ENCODE measurements around the gene CDK8.

Gene CDK8

GRCh38 chr13:26433776-26434175, 179.8 kb downstream of the CDK8 start:
- Histone ChIP-seq H3K4me3 (ENCODE audit: low read depth, low read length) (no peak overlapping the region), H3K4me1 (ENCODE audit: control insufficient read depth, insufficient read depth, low read length, unreplicated experiment) (no peaks in the 10 kb centered on the region), H3K79me2 (ENCODE audit: control insufficient read depth, insufficient read depth, low read length, unreplicated experiment) (no peaks in the 10 kb centered on the region), H3K36me3 (ENCODE audit: insufficient read depth, low read length) (no peaks in the 10 kb centered on the region), H3K27ac (ENCODE audit: low read depth, low read length) (no peak overlapping the region), H3K27me3 (ENCODE audit: insufficient read depth, low read length) (peaks cover 3% of the 10 kb centered on the region), H2AFZ (ENCODE audit: low read length, unreplicated experiment) (no peak overlapping the region)

DNA sequence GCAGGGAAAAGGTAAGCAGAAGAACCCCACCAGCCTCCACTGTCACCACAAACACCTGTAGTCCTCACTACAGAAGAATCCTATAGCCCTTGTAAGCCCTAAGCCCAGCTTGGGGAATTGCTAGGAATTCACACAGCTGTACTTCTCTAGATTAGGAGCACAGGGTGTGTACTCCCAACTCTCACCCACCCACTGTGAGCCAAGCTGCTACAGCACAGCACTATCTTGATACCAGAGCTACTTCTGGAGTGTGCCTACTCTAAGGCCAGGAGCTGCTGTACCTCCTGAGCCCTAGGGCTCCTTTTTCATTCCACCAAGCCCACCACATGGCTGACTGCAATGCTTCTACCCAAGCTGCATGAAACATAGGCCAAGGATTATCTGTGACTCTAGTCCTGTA, 181.2 kb downstream of the CDK8 start:
- no peaks in the 10 kb centered on the region for H3K4me1 ChIP-seq (ENCODE audit: control insufficient read depth, insufficient read depth, low read length, unreplicated experiment)
- no peak overlapping the region for H2AFZ ChIP-seq (ENCODE audit: low read length, unreplicated experiment)
- H3K27ac ChIP-seq (ENCODE audit: low read depth, low read length): no peak overlapping the region
- no peaks in the 10 kb centered on the region for H3K36me3 ChIP-seq (ENCODE audit: insufficient read depth, low read length)
- H3K79me2 ChIP-seq (ENCODE audit: control insufficient read depth, insufficient read depth, low read length, unreplicated experiment): no peaks in the 10 kb centered on the region
- H3K4me3 ChIP-seq (ENCODE audit: low read depth, low read length): no peak overlapping the region
- peaks cover 3% of the 10 kb centered on the region for H3K27me3 ChIP-seq (ENCODE audit: insufficient read depth, low read length)

DNA sequence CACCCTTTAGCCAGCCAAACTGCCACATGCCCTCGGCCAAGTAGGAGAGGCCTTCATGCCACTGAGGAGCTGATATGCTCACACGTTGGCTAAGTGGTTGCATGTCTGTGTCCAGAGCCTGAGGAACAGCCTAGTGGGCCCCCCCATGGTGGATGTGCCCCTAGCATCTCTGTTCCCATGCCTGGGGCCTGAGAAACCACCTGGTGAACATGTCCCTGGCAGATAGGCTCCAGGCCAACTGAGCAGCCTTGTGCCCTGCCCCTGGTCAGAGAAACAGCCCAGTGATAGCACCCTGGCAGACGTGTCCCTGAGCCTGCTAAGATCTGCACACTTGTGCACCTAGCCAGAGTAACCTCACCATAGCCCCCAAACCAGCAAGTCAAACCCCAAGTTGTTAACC, 181.7 kb downstream of the CDK8 start:
- Histone ChIP-seq H3K4me3 (ENCODE audit: low read depth, low read length) (no peak overlapping the region), H3K79me2 (ENCODE audit: control insufficient read depth, insufficient read depth, low read length, unreplicated experiment) (no peaks in the 10 kb centered on the region), H3K4me1 (ENCODE audit: control insufficient read depth, insufficient read depth, low read length, unreplicated experiment) (no peaks in the 10 kb centered on the region), H3K27me3 (ENCODE audit: insufficient read depth, low read length) (peaks cover 3% of the 10 kb centered on the region), H2AFZ (ENCODE audit: low read length, unreplicated experiment) (no peak overlapping the region), H3K36me3 (ENCODE audit: insufficient read depth, low read length) (no peaks in the 10 kb centered on the region), H3K27ac (ENCODE audit: low read depth, low read length) (no peak overlapping the region)

DNA sequence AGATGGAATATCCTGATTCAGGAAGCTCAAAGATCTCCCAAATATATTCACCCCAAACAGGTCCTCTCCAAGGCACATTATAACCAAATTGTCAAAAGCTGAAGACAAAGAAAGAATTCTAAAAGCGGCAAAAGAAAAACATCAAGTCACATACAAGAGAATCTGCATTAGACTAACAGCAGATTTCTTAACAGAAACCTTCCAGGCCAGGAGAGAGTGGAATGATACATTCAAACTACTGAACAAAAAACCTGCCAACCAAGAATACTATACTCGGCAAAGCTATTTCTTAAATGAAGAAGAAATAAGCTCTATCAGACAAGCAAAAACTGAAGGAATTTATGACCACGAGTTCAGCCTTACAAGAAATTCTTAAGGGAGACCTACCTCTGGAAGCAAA, 183.0 kb downstream of the CDK8 start:
- Histone ChIP-seq H3K4me1 (ENCODE audit: control insufficient read depth, insufficient read depth, low read length, unreplicated experiment) (no peaks in the 10 kb centered on the region), H3K79me2 (ENCODE audit: control insufficient read depth, insufficient read depth, low read length, unreplicated experiment) (no peaks in the 10 kb centered on the region), H3K27ac (ENCODE audit: low read depth, low read length) (no peak overlapping the region), H3K27me3 (ENCODE audit: insufficient read depth, low read length) (peaks cover 3% of the 10 kb centered on the region), H3K36me3 (ENCODE audit: insufficient read depth, low read length) (no peaks in the 10 kb centered on the region), H2AFZ (ENCODE audit: low read length, unreplicated experiment) (no peak overlapping the region), H3K4me3 (ENCODE audit: low read depth, low read length) (no peak overlapping the region)

DNA sequence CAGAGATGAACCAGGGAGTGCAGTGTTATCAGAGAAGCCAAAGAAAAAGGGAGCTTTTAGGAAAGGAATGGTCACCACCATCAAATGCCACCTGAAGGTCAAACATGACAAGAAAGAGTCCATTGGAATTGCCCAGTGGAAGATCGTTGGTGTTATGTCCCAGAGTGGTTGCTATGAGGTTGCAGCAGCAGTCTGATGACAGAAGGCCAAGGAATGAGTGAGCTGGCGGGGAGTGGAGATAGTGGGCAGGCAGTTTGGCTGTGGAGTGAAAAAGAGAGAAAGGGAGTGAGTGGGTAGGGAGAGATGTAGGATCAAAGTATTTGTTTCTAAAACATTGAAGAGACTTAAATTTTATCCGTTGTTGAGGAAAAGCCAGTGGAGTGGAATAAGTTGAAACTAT, 186.2 kb downstream of the CDK8 start:
- no peaks in the 10 kb centered on the region for H3K4me1 ChIP-seq (ENCODE audit: control insufficient read depth, insufficient read depth, low read length, unreplicated experiment)
- no peak overlapping the region for H2AFZ ChIP-seq (ENCODE audit: low read length, unreplicated experiment)
- no peak overlapping the region for H3K4me3 ChIP-seq (ENCODE audit: low read depth, low read length)
- H3K36me3 ChIP-seq (ENCODE audit: insufficient read depth, low read length): no peaks in the 10 kb centered on the region
- H3K27ac ChIP-seq (ENCODE audit: low read depth, low read length): no peak overlapping the region
- peaks cover 18% of the 10 kb centered on the region; the same call in 1 of the 2 replicates for H3K27me3 ChIP-seq (ENCODE audit: insufficient read depth, low read length)
- H3K79me2 ChIP-seq (ENCODE audit: control insufficient read depth, insufficient read depth, low read length, unreplicated experiment): no peaks in the 10 kb centered on the region

DNA sequence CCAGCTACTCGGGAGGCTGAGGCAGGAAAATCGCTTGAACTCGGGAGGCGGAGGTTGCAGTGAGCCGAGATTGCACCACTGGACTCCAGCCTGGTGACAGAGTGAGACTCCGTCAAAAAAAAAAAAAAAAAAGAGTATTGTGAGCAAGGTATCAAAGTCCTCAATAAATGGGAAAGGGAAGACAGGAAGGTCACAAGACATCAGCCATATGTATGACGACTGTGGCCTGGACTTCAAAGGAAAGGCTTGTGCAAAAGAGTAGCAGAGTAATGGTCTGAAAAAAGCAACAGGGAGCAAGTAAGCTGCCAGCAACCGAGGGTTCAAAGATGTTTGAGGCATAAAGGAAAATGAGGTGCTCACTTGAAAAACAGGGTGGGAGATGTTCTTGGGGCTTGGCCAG, 187.5 kb downstream of the CDK8 start:
- Histone ChIP-seq H3K79me2 (ENCODE audit: control insufficient read depth, insufficient read depth, low read length, unreplicated experiment) (no peaks in the 10 kb centered on the region), H3K4me3 (ENCODE audit: low read depth, low read length) (no peak overlapping the region), H3K36me3 (ENCODE audit: insufficient read depth, low read length) (no peaks in the 10 kb centered on the region), H3K4me1 (ENCODE audit: control insufficient read depth, insufficient read depth, low read length, unreplicated experiment) (no peaks in the 10 kb centered on the region), H3K27me3 (ENCODE audit: insufficient read depth, low read length) (peaks cover 25% of the 10 kb centered on the region), H2AFZ (ENCODE audit: low read length, unreplicated experiment) (no peak overlapping the region), H3K27ac (ENCODE audit: low read depth, low read length) (no peak overlapping the region)

GRCh38 chr13:26442541-26442940, 188.6 kb downstream of the CDK8 start:
- H3K79me2 ChIP-seq (ENCODE audit: control insufficient read depth, insufficient read depth, low read length, unreplicated experiment): no peaks in the 10 kb centered on the region
- no peaks in the 10 kb centered on the region for H3K36me3 ChIP-seq (ENCODE audit: insufficient read depth, low read length)
- no peaks in the 10 kb centered on the region for H3K4me1 ChIP-seq (ENCODE audit: control insufficient read depth, insufficient read depth, low read length, unreplicated experiment)
- H3K4me3 ChIP-seq (ENCODE audit: low read depth, low read length): no peak overlapping the region
- no peak overlapping the region for H2AFZ ChIP-seq (ENCODE audit: low read length, unreplicated experiment)
- H3K27ac ChIP-seq (ENCODE audit: low read depth, low read length): no peak overlapping the region
- H3K27me3 ChIP-seq (ENCODE audit: insufficient read depth, low read length): peaks cover 36% of the 10 kb centered on the region

DNA sequence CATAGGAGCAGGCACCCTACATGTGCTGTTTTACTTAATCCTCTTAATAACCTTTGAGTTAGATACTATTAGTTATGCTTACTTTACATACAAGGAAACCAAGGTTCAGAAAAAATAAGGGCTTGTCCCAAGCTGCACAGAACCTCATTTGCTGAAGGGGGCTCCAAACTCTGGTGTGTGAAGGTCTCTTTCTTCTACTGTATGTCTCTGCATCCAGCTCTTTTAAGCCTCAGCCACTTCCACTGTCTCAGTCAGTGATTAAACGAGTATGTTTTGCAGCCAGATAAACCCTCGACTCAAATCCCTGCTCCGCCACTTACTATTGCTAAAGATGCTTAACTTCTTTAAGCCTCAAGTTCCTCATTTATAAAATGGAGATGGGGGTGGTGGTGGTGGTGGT, 191.2 kb downstream of the CDK8 start:
- no peak overlapping the region for H2AFZ ChIP-seq (ENCODE audit: low read length, unreplicated experiment)
- no peak overlapping the region for H3K4me3 ChIP-seq (ENCODE audit: low read depth, low read length)

GRCh38 chr13:26446751-26447150, 192.8 kb downstream of the CDK8 start:
- H3K79me2 ChIP-seq (ENCODE audit: control insufficient read depth, insufficient read depth, low read length, unreplicated experiment): no peaks in the 10 kb centered on the region
- peaks cover 50% of the 10 kb centered on the region for H3K27me3 ChIP-seq (ENCODE audit: insufficient read depth, low read length)
- H3K36me3 ChIP-seq (ENCODE audit: insufficient read depth, low read length): no peaks in the 10 kb centered on the region
- H3K4me1 ChIP-seq (ENCODE audit: control insufficient read depth, insufficient read depth, low read length, unreplicated experiment): no peaks in the 10 kb centered on the region
- H2AFZ ChIP-seq (ENCODE audit: low read length, unreplicated experiment): no peak overlapping the region
- H3K27ac ChIP-seq (ENCODE audit: low read depth, low read length): no peak overlapping the region
- H3K4me3 ChIP-seq (ENCODE audit: low read depth, low read length): no peak overlapping the region

More for the DNA sequence above, 191.2 kb downstream of the CDK8 start:
- H3K4me1 ChIP-seq (ENCODE audit: control insufficient read depth, insufficient read depth, low read length, unreplicated experiment): no peaks in the 10 kb centered on the region
- no peaks in the 10 kb centered on the region for H3K36me3 ChIP-seq (ENCODE audit: insufficient read depth, low read length)
- H3K27ac ChIP-seq (ENCODE audit: low read depth, low read length): no peak overlapping the region
- H3K27me3 ChIP-seq (ENCODE audit: insufficient read depth, low read length): peaks cover 44% of the 10 kb centered on the region
- no peaks in the 10 kb centered on the region for H3K79me2 ChIP-seq (ENCODE audit: control insufficient read depth, insufficient read depth, low read length, unreplicated experiment)

- Histone ChIP-seq H3K4me1 (ENCODE audit: control insufficient read depth, insufficient read depth, low read length, unreplicated experiment) (no peaks in the 10 kb centered on the region), H3K27me3 (ENCODE audit: insufficient read depth, low read length) (peaks cover 50% of the 10 kb centered on the region), H3K27ac (ENCODE audit: low read depth, low read length) (no peak overlapping the region), H3K4me3 (ENCODE audit: low read depth, low read length) (no peak overlapping the region), H3K36me3 (ENCODE audit: insufficient read depth, low read length) (no peaks in the 10 kb centered on the region), H2AFZ (ENCODE audit: low read length, unreplicated experiment) (no peak overlapping the region), H3K79me2 (ENCODE audit: control insufficient read depth, insufficient read depth, low read length, unreplicated experiment) (no peaks in the 10 kb centered on the region)
These were observed 194.1 kb downstream of the CDK8 start for GRCh38 chr13:26448032-26448431.

DNA sequence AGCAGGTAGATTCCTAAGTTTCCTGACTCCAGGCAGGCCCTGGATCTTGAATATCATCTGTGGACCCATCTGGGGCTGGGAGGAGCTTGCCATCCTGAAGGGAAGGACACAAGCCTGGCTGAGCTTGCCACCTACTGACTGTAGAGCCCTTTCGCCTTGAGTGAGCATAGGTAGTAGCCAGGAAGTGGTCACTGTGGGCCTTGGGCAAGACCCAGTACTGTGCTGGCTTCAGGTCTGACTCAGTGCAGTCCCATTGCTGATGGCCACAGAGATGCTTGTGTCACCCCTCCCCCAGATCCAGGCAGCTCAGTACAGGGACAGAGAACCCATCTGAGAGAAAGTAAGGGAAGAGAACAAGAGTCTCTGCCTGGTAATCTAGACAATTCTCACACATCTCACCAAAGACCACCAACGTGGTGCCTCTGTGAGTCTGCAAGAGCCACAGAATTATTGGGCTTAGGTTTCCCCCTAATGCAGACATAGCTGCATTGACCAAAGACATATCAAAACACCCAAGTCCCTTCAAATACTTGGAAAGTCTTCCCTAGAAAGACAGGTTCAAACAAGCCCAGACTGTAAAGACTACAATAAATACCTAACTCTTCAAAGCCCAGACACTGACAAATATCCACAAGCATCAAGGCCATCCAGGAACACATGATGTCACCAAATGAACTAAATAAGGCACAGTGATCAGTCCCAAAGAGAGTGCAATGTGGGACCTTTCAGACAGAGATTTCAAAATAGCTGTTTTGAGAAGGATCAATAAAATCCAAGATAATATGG, 195.3 kb downstream of the CDK8 start:
- no peaks in the 10 kb centered on the region for H3K79me2 ChIP-seq (ENCODE audit: control insufficient read depth, insufficient read depth, low read length, unreplicated experiment)
- H3K4me1 ChIP-seq (ENCODE audit: control insufficient read depth, insufficient read depth, low read length, unreplicated experiment): no peaks in the 10 kb centered on the region
- peaks cover 51% of the 10 kb centered on the region for H3K27me3 ChIP-seq (ENCODE audit: insufficient read depth, low read length)
- no peaks in the 10 kb centered on the region for H3K36me3 ChIP-seq (ENCODE audit: insufficient read depth, low read length)
- H2AFZ ChIP-seq (ENCODE audit: low read length, unreplicated experiment): no peak overlapping the region
- no peak overlapping the region for H3K4me3 ChIP-seq (ENCODE audit: low read depth, low read length)
- no peak overlapping the region for H3K27ac ChIP-seq (ENCODE audit: low read depth, low read length)

Measured in ACC112 (cell line).